Ovary (tissue), 3 donors: ENCODE measurements around the gene TNS1.

Experiments
- EP300 ChIP-seq: sonication (generic); formaldehyde crosslinking; IDR thresholded peaks from one replicate; pipeline ENCODE4 v1.6.1; 2017; ENCODE audit warnings: antibody characterized with exemption
- POLR2A ChIP-seq: fragments of 450-650 bp; IDR thresholded peaks from one replicate; pipeline ENCODE4 v1.6.1; 2017; ENCODE audit warnings: antibody characterized with exemption, mild to moderate bottlenecking, moderate library complexity
- TF ChIP-seq, protein P1 (sequence below), 3 donors: fragments of 450-650 bp in 2 of 3; fragments of 200-600 bp in 1 of 3; IDR thresholded peaks; one replicate each; pipeline versions ENCODE4 v1.5.1 to v1.8.0; 2016 to 2022; ENCODE audit warnings: antibody characterized with exemption in 3 of 3, mild to moderate bottlenecking in 1 of 3
- donor health status: DM: no; HTN: no; CAD: no.

- TF ChIP-seq, protein P1, sequence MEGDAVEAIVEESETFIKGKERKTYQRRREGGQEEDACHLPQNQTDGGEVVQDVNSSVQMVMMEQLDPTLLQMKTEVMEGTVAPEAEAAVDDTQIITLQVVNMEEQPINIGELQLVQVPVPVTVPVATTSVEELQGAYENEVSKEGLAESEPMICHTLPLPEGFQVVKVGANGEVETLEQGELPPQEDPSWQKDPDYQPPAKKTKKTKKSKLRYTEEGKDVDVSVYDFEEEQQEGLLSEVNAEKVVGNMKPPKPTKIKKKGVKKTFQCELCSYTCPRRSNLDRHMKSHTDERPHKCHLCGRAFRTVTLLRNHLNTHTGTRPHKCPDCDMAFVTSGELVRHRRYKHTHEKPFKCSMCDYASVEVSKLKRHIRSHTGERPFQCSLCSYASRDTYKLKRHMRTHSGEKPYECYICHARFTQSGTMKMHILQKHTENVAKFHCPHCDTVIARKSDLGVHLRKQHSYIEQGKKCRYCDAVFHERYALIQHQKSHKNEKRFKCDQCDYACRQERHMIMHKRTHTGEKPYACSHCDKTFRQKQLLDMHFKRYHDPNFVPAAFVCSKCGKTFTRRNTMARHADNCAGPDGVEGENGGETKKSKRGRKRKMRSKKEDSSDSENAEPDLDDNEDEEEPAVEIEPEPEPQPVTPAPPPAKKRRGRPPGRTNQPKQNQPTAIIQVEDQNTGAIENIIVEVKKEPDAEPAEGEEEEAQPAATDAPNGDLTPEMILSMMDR (IDR thresholded peaks at IDR 0.05) = no peak
- TF ChIP-seq POLR2A (no peak), EP300 (no peak)
Measured at GRCh38 chr2:217803653-217803960, 199.2 kb downstream of the TNS1 start.
